H1 (cell line): ENCODE results near the gene DECR2. TPM values are rescaled to one million over a fixed set of nuclear protein-coding genes. Genes with fewer than 3 reads are reported as not detected.

Experiments used
- ATF2 ChIP-seq: IDR thresholded peaks from 2 replicates; pipeline ENCODE4 v1.6.1; 2012; ENCODE audit warnings: low read length, inconsistent platforms
- HDAC2 ChIP-seq, 2 experiments: fragments of 300-600 bp in 1 of 2; sonication (generic) in 1 of 2; IDR thresholded peaks; 2 replicates each; pipeline ENCODE4 v1.6.1; 2011 to 2012; ENCODE audit warnings: low read depth in 2 of 2, low read length in 2 of 2, mild to moderate bottlenecking in 2 of 2, moderate library complexity in 2 of 2, borderline replicate concordance in 1 of 2, inconsistent platforms in 1 of 2
- KDM5A ChIP-seq: fragments of 200-600 bp; IDR thresholded peaks from 2 replicates; pipeline ENCODE4 v1.7.1; 2012; ENCODE audit warnings: mild to moderate bottlenecking, low read length, inconsistent platforms, mixed read lengths
- NANOG ChIP-seq: IDR thresholded peaks from 2 replicates; pipeline ENCODE4 v1.6.1; 2011; ENCODE audit warnings: low read length, low read depth, mild to moderate bottlenecking, inconsistent platforms; ENCODE audit not compliant: insufficient read depth, poor library complexity, severe bottlenecking
- POLR2AphosphoS5 ChIP-seq: IDR thresholded peaks from 2 replicates; pipeline ENCODE4 v1.6.1; 2011; ENCODE audit warnings: low read depth, low read length
- TBP ChIP-seq: IDR thresholded peaks from 2 replicates; pipeline ENCODE4 v1.6.1; 2011; ENCODE audit warnings: low read depth, low read length, improper control_type of control experiment
- polyA plus RNA-seq, 7 experiments: library from polyadenylated mRNA; depleted of rRNA in 3 of 7; stranded (reverse) in 5 of 7; unstranded in 2 of 7; fragments of >200 nt in 5 of 7; fragments of 200-250 nt in 2 of 7; gene quantifications; 1 replicate in 5 of 7; 2 replicates in 1 of 7; 4 replicates in 1 of 7; pipeline versions ENCODE4 v1.2.1 to v1.2.3, GENCODE V29; 2011 to 2013; ENCODE audit warnings: missing spikeins in 2 of 7, mixed read lengths in 2 of 7
- total RNA-seq: library from RNA; stranded (reverse); fragmentation: NEBNext Ultra II Directional; extraction: Animal tissue kit (Norgen Biotek cat#: 25700); gene quantifications from 2 replicates; pipeline ENCODE4 v1.2.1, GENCODE V29; 2021

The DECR2 gene
- total and polyA plus RNA-seq, 2 of the 8 experiments (the other 6 are each of a cell fraction or from before 2014, with no cell fraction given): 28.2 to 39.9 TPM

GRCh38 chr16:444027-444426 lies 42.3 kb downstream of the DECR2 start (continued):
- TF ChIP-seq TBP (no peak), NANOG (no peak), KDM5A (no peak), HDAC2 (IDR thresholded peaks at IDR 0.05; ENCODE audit: borderline replicate concordance in 1 of 2, low read depth in 2 of 2, low read length in 2 of 2) (no peak), POLR2AphosphoS5 (no peak), ATF2 (no peak)
